ENCODE data around the gene NFIX.
A peak's percentile ranks its signal among the peaks of the same experiment; 100 is the strongest.

Gene NFIX

DNA sequence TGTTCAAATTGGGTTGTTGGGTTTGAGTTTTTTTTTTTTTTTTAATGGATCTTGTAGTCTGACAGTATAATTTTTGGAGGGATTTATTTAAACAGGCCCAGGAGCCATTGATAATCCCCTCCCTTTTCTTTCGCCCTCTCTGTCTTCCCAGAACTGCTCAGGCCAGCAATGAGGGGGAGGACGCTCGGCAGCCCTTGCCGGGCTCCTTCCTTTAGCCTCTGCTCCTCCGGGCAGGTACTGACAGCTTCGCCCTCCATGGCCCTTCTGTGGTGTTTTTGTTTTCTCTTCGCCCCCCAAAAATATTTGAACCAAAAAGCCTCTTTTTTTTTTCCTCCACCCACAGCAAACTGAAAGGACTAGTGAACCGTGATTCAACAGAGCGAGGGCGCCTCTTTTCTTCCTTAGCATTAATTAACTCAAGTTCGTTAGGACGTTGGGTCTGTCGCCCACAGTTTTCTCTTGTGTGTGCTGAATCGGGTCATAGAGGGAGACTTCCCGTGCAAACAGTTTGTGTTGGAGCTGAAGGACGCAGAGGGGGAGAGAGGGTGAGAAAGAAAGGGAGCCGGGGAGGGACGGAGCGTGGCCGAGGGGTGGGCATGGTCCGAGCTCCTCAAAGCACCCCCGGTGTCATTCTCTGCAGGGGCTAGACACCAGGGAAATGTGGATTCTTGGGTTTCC lies 21.5 kb downstream of the NFIX start:
- Histone ChIP-seq H3K36me3 (ENCODE audit: control insufficient read depth, insufficient read depth, low read length) (no peaks in the 10 kb centered on the region), H3K4me3 (ENCODE audit: low read depth, low read length) (peak overlapping the region; percentile 28; the same call in 1 of the 2 replicates), H3K9ac (ENCODE audit: low read length) (no peak overlapping the region), H3K27ac (ENCODE audit: low read depth, low read length) (no peak overlapping the region), H3K4me1 (ENCODE audit: control insufficient read depth, insufficient read depth, low read length) (peaks cover 60% of the 10 kb centered on the region), H3K27me3 (ENCODE audit: control insufficient read depth, insufficient read depth, low read length) (peaks cover 100% of the 10 kb centered on the region), H3K9me3 (ENCODE audit: control insufficient read depth, insufficient read depth, low read depth, low read length) (no peaks in the 10 kb centered on the region)

DNA sequence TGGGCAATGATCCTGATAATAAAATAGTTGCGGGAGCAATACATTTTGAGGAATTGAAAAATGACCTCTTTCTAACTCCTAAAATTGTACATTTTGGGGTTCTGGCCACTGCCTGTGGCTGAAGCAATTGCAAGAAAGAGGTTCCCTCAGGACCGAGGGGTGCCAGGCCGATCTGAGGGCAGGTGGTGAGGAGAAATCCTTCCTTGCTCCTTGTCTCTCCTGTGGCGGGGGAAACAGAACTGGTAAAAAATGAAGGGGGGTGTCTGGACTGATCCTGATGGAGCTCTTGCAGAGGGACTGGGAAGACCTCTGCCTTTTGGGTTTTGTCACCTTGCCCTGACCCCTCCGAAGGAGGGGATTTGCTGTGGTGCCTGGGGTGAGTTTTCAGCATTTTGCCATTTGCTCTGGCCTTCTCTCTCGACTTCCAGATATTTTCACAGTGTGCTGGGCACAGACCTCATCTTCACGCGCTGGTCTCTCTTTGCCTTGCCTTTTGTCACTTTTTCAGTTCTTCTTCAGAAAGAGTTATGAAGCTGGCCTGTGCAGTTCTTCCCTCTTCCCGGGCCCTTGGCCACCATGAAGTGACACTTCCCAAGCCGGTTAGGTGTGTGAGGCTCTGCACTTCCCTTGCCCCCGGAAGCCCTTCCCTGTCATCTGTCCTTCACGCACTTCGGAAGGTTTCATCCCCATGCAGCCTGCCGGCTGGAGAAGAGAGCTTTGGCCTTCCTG lies 22.2 kb downstream of the NFIX start:
- H3K27me3 ChIP-seq (ENCODE audit: control insufficient read depth, insufficient read depth, low read length): peaks cover 100% of the 10 kb centered on the region
- no peak overlapping the region for H3K9ac ChIP-seq (ENCODE audit: low read length)
- H3K36me3 ChIP-seq (ENCODE audit: control insufficient read depth, insufficient read depth, low read length): no peaks in the 10 kb centered on the region
- no peaks in the 10 kb centered on the region for H3K9me3 ChIP-seq (ENCODE audit: control insufficient read depth, insufficient read depth, low read depth, low read length)
- no peak overlapping the region for H3K27ac ChIP-seq (ENCODE audit: low read depth, low read length)
- H3K4me1 ChIP-seq (ENCODE audit: control insufficient read depth, insufficient read depth, low read length): peaks cover 62% of the 10 kb centered on the region
- H3K4me3 ChIP-seq (ENCODE audit: low read depth, low read length): peak overlapping the region; percentile 28; the same call in 1 of the 2 replicates

DNA sequence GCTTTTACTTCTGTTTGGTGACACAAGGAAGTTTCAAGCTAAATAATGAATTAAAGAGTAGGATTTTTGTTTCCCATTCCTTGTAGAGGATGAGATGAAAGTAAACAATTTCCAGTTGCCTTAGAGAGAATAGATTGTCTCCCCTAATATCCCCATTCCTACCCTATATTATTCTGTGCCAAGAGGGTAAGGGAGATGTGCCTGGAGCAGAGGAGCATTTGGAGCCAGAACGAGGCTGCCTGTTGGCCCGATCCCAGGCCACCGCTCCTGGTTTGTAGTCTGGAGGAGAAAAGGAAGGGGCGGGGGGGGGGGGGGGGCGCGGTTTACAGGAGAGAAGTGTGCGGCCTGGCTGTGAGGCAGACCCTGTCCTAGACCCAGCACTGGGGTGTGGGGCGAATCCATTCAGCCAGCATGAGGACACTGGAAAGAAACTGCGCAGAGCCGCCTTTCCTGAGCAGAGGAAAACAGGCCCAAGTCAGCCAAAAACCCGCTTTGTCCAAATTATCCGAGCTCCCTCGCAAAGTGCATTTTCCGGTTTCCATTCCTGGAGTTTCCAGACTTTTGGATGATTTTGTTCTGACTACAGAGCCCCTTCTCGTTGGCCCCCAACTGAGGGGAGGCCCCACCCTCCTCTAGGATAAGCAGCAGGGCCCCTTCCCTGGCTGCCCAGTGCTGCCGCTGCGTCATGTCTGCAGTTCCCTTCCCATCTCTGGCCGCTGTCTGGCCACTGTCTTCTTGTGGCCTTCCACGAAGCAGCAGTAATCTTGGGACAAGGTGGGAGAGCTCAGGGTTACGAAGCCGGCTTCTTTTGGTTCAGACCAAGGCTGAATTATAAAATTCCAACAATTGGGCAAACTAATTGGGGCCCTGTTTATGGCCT lies 23.0 kb downstream of the NFIX start:
- H3K36me3 ChIP-seq (ENCODE audit: control insufficient read depth, insufficient read depth, low read length): no peaks in the 10 kb centered on the region
- H3K27me3 ChIP-seq (ENCODE audit: control insufficient read depth, insufficient read depth, low read length): peaks cover 100% of the 10 kb centered on the region
- no peaks in the 10 kb centered on the region for H3K9me3 ChIP-seq (ENCODE audit: control insufficient read depth, insufficient read depth, low read depth, low read length)
- peak overlapping the region; percentile 4; the same call in 1 of the 2 replicates for H3K4me3 ChIP-seq (ENCODE audit: low read depth, low read length)
- no peak overlapping the region for H3K27ac ChIP-seq (ENCODE audit: low read depth, low read length)
- H3K9ac ChIP-seq (ENCODE audit: low read length): no peak overlapping the region
- peaks cover 55% of the 10 kb centered on the region for H3K4me1 ChIP-seq (ENCODE audit: control insufficient read depth, insufficient read depth, low read length)

DNA sequence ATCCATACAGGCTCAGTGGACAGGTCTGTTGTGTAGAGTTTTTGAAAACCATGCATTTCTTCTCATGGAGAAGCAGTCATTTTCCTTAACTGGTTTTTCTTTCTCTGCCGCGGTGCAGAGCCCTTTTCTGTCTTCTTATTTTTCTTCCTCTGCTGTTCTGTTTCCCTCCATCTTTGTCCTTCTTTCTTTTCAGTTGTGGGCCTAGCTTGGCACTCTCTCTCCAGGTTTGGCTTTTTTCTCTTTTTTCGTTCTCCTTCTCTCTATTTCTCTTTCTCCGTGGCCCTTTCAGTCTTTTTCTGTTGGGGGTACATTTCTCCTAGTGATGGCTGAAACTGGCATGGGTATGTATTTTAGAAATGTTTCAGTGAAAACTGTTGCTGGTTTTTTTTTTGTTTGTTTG lies 24.1 kb downstream of the NFIX start:
- Histone ChIP-seq H3K4me3 (ENCODE audit: low read depth, low read length) (no peak overlapping the region), H3K27ac (ENCODE audit: low read depth, low read length) (no peak overlapping the region), H3K9ac (ENCODE audit: low read length) (no peak overlapping the region), H3K27me3 (ENCODE audit: control insufficient read depth, insufficient read depth, low read length) (peaks cover 100% of the 10 kb centered on the region), H3K4me1 (ENCODE audit: control insufficient read depth, insufficient read depth, low read length) (peaks cover 52% of the 10 kb centered on the region), H3K9me3 (ENCODE audit: control insufficient read depth, insufficient read depth, low read depth, low read length) (no peaks in the 10 kb centered on the region), H3K36me3 (ENCODE audit: control insufficient read depth, insufficient read depth, low read length) (no peaks in the 10 kb centered on the region)

DNA sequence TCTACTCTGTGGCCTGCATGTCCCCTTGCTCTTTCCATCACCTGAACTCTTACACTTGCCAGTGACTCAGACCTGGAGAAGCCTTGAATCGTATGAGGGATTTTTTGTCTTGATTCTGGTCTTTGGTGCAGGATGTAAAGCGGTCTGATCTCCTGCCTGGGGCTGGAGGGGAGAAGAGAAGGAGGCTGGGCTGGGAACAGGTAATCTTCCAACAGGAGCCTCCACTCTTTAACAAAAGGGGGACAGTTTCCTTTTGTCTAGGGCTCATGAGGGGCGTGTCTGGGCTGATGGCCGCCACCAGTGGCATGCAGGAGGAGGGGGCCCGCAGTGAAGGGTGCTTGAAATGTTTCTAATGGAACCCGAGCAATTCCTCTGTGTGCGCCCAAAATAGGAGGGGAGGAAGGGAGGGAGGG lies 24.7 kb downstream of the NFIX start:
- Histone ChIP-seq H3K4me3 (ENCODE audit: low read depth, low read length) (peak overlapping the region; percentile 24; the same call in 1 of the 2 replicates), H3K9me3 (ENCODE audit: control insufficient read depth, insufficient read depth, low read depth, low read length) (no peaks in the 10 kb centered on the region), H3K36me3 (ENCODE audit: control insufficient read depth, insufficient read depth, low read length) (no peaks in the 10 kb centered on the region), H3K9ac (ENCODE audit: low read length) (no peak overlapping the region), H3K4me1 (ENCODE audit: control insufficient read depth, insufficient read depth, low read length) (peaks cover 56% of the 10 kb centered on the region), H3K27ac (ENCODE audit: low read depth, low read length) (no peak overlapping the region), H3K27me3 (ENCODE audit: control insufficient read depth, insufficient read depth, low read length) (peaks cover 100% of the 10 kb centered on the region)

DNA sequence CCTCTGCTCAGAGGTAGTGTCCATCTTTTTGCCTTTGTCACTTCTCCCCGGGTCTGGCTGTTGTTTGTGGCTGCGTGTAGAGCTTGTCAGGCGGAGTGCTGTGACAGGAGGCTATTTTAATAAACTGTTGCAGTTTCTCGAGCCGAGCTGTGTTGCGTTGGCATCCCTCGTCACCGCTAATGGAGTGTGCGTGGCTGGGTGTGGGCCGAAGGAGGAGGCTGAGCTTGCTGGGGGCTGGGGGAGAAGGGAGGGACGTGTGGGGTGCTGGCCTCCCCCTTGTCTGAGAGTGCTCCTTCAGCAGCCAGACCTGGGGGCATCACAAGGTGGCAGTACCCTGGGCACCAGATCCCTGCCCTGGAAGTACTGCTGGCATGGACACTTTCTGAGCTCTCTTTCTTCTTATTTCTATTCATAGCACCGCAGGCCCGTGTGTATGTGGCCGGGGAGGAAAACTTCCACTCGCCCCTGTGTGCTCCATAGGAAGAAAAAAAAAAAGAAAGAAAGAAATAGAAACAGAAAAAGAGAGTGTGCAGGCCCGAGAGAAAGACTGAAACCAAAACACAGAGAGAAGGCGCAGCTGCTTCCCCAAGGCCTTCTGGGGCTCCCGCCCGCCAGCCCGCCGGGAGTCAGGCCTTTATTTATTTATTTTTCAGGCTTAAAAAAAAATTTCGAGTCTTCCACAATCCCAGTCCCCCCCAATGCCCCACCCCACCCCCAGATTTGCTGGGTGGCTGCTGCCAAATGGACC lies 27.0 kb downstream of the NFIX start:
- no peaks in the 10 kb centered on the region for H3K36me3 ChIP-seq (ENCODE audit: control insufficient read depth, insufficient read depth, low read length)
- no peaks in the 10 kb centered on the region for H3K9me3 ChIP-seq (ENCODE audit: control insufficient read depth, insufficient read depth, low read depth, low read length)
- no peak overlapping the region for H3K27ac ChIP-seq (ENCODE audit: low read depth, low read length)
- peaks cover 100% of the 10 kb centered on the region for H3K27me3 ChIP-seq (ENCODE audit: control insufficient read depth, insufficient read depth, low read length)
- H3K9ac ChIP-seq (ENCODE audit: low read length): no peak overlapping the region
- H3K4me1 ChIP-seq (ENCODE audit: control insufficient read depth, insufficient read depth, low read length): peaks cover 47% of the 10 kb centered on the region
- peak overlapping the region; percentile 57; the same call in 1 of the 2 replicates for H3K4me3 ChIP-seq (ENCODE audit: low read depth, low read length)

DNA sequence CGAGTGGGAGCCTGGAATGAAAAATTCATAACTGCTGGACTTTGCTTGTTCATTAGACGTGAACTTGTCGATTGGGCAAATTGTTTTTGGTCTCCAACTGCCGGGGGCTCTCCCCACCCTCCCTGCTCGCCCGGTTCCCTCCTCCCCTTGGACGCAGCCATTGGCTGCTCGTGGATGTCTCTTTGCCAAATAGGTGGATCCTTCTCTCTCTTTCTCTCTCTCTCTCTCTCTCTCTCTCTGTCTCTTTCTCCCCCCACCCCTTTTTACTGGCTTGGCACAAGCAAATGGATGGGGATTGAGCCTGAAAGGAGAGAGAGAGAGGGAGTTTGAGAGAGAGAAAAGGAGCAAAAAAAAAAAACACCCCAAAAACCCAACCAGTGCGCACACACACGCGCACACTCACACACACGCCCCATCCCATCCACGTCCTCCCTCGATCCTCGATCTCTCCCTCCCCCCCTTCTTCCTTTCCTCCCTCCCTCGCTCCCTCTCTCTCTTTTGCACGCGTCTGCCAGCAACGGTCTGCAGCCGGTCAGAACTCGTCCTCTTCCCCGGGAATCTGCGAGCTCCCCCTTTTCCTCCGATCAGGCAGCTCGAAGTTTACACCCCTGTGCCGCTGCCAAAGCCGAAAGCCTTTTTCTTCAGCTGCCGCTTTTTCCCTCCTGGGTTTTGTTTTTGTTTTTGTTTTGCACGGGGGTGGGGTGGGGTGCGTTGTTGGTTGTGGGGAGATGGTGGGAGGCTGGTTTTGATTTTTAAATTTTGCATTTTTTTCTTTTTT lies 27.8 kb downstream of the NFIX start:
- H3K9me3 ChIP-seq (ENCODE audit: control insufficient read depth, insufficient read depth, low read depth, low read length): no peaks in the 10 kb centered on the region
- H3K9ac ChIP-seq (ENCODE audit: low read length): no peak overlapping the region
- no peak overlapping the region for H3K27ac ChIP-seq (ENCODE audit: low read depth, low read length)

DNA sequence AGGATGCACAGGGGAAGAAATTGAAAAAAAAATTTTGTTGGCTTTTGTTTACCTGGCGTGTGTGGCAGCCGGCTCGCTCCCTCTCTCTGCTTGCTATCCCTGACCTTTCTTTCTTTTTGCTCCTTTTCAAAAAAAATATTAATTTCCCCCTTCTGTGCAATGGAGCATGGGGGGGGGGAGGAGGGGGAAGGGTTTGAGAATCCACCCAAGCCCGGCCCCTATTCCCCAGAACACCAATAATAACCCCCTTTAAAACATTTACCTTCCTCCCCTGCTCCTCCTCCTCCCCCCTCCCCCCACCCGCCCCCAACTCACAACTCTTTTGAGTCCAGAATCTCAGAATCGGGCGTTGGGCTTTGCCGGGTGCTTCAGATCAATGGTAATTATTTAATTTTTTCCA lies 28.4 kb downstream of the NFIX start:
- Histone ChIP-seq H3K9me3 (ENCODE audit: control insufficient read depth, insufficient read depth, low read depth, low read length) (no peaks in the 10 kb centered on the region), H3K4me3 (ENCODE audit: low read depth, low read length) (peak overlapping the region; percentile 57; the same call in 1 of the 2 replicates), H3K4me1 (ENCODE audit: control insufficient read depth, insufficient read depth, low read length) (peaks cover 35% of the 10 kb centered on the region), H3K36me3 (ENCODE audit: control insufficient read depth, insufficient read depth, low read length) (no peaks in the 10 kb centered on the region), H3K9ac (ENCODE audit: low read length) (no peak overlapping the region), H3K27ac (ENCODE audit: low read depth, low read length) (no peak overlapping the region), H3K27me3 (ENCODE audit: control insufficient read depth, insufficient read depth, low read length) (peaks cover 100% of the 10 kb centered on the region)

More for the DNA sequence above, 27.8 kb downstream of the NFIX start:
- Histone ChIP-seq H3K4me1 (ENCODE audit: control insufficient read depth, insufficient read depth, low read length) (peaks cover 39% of the 10 kb centered on the region), H3K36me3 (ENCODE audit: control insufficient read depth, insufficient read depth, low read length) (no peaks in the 10 kb centered on the region), H3K27me3 (ENCODE audit: control insufficient read depth, insufficient read depth, low read length) (peaks cover 100% of the 10 kb centered on the region), H3K4me3 (ENCODE audit: low read depth, low read length) (peak overlapping the region; percentile 57)

DNA sequence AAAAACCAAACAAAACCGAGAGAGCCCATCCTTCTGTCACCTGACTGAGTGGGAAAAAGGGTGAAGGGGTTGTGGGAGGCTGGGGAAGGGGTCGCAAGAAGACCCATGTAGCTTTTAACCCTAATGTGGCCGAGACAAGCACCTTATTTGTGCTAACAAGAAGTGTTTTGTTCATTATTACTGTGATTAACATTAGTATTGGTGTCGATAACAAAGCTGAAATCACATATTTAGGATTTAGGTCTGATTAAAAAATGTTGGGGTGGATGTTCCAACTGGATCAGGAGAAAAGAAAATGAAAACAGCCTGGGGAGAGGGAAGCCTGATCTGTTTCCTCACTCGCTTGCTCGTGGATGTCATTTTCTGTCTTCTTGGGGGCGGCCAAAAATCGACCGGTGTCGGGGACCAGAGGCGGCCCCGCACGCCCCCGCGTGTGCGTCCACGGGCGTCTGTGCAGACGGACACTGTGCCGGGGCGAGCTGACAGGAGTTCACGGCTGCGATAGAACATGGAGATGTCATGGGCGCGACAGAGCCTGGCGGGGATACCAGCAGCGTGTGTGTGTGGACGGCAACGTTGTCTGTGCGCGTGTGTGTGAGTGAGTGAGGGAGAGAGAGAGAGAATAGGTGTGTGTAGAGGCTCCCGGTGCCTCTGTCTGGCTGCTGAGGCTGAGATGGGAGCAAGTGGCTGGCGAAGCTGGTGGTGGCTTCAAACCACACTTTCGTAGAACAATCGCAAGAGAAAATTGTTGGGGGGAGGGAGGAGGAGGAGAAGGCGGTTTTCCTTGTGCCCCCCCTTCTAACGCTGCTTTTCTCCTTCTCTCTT lies 29.1 kb downstream of the NFIX start:
- Histone ChIP-seq H3K4me3 (ENCODE audit: low read depth, low read length) (peak overlapping the region; percentile 37), H3K4me1 (ENCODE audit: control insufficient read depth, insufficient read depth, low read length) (peaks cover 31% of the 10 kb centered on the region), H3K9me3 (ENCODE audit: control insufficient read depth, insufficient read depth, low read depth, low read length) (no peaks in the 10 kb centered on the region), H3K36me3 (ENCODE audit: control insufficient read depth, insufficient read depth, low read length) (no peaks in the 10 kb centered on the region), H3K9ac (ENCODE audit: low read length) (no peak overlapping the region), H3K27me3 (ENCODE audit: control insufficient read depth, insufficient read depth, low read length) (peaks cover 100% of the 10 kb centered on the region), H3K27ac (ENCODE audit: low read depth, low read length) (no peak overlapping the region)
